NCI-H524 (cell line): ENCODE data around the gene OR1J4.
"Not testable (repeated sequence)": the region's sequence is repeated elsewhere in the genome, so short reads cannot be mapped to it uniquely, and the experiment has no call there.

Source experiments
- DNase-seq, 2 experiments: peaks; one replicate each; lab custom pipeline; 2025; lab: John Stamatoyannopoulos, UW

Gene OR1J4, protein sequence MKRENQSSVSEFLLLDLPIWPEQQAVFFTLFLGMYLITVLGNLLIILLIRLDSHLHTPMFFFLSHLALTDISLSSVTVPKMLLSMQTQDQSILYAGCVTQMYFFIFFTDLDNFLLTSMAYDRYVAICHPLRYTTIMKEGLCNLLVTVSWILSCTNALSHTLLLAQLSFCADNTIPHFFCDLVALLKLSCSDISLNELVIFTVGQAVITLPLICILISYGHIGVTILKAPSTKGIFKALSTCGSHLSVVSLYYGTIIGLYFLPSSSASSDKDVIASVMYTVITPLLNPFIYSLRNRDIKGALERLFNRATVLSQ

DNA sequence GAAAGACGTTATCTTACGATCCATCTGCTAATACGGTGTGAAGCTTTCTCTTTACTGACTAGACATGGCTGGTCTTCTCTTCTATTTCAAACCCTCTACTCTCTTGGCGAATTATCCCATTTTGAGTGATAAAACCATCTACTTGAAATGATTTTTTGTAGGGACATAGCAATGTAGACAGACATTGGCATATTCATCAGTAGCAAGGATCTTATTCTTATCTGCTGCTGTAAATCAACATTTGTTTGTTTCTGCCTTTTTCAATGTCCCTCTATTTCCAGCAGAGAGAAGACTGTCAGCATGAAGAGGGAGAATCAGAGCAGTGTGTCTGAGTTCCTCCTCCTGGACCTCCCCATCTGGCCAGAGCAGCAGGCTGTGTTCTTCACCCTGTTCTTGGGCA is at the start of gene OR1J4:
TSS of gene OR1J4 (plus strand) at position 301 of the 400 bp plus-strand sequence. CDS start at position 301, 0 bp downstream.
- no peak for DNase-seq

DNA sequence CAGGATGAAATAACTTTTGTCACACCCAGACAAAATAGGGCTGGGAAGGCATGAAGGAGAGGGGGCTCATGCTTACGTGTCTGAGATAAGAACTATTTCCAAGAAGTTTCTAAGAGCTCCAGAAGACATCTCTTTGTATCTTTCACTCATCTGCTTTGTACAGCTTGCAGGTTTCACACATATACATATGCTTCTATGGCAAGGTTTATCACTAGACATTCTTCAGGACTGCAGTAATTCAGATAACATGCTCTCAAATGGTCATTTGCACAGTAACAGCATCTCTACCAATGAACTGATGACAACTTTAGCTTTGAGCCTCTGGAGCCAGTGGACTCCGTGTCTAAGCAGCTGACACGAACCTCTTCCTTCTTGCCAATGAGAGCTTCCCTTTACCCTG is 44.4 kb upstream of the OR1J4 start:
- DNase-seq: no peak

DNA sequence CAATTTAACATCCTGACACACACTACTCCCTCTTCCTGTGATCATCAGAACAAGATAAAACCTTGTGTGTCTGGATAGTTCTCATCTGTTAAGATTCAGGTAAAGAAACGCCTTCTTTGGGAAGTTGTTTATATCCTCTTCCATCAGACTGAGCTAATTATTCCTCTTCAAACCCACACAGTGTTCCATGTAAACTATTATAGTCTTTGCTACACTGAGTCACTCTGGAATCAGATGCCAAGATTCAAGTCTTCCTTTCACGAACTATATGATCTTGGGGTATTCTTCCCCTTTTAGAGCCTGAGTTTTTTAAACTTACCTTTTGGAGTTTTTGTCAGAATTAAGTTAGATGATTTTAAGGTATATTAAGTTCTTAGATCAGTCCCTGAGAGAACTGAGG is 43.2 kb upstream of the OR1J4 start:
- no peak for DNase-seq

DNA sequence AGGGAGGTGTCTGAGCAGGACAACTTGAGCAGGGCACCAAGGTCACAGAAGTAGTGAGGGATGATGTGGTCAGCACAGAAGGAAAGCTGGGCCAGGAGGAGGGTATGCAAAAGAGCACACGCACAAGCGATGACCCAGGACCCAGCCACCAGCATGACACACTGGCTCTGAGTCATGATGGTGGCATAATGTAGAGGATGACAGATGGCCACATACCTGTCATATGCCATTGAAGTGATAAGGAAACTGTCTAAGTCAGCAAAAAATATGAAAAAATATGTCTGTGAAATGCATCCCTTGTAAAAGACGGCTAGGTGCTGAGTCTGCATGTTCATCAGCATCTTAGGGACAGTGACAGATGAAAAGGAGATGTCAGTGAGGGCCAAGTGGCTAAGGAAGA is 41.6 kb upstream of the OR1J4 start:
- no peak for DNase-seq

DNA sequence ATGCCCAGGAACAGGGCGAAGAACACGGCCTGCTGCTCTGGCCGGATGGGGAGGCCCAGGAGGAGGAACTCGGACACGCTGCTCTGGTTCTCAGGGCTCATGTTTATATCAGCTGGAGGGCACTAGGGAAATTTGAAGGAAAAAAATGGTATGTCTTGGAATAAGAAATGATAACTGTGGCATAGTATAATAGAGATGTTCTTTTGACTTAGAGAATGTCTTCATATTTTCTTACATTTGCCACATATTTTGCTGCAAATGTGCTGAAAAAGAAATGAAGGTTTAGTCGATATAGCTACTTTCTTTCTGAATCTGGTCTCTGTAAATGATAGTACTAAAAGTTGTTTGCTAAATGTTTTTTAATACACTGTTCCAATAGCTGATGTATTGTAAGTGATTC is 41.1 kb upstream of the OR1J4 start, which contains the start of gene OR1J1:
TSS of gene OR1J1 (minus strand) at position 101 of the 400 bp plus-strand sequence. CDS start at position 101, 0 bp downstream.
- no peak for DNase-seq

DNA sequence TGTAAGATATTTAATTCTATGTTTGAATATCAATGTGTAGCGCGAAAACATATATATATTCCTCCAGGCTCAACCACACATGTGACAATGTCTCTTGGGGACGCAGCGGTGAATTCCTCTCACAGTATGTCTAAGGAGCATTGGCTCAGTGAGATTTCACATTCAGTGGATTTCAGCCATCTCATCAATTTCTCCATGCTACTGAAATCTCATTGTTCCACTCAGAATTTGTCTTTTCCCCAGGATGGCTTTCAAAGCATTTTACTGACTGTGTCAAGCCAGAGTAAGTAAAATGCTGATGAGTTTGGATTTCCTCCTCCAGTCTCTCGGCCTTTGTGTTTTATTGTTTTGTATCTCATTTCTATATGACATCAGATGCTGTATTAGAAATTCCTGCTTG is 39.9 kb upstream of the OR1J4 start:
- no peak for DNase-seq

DNA sequence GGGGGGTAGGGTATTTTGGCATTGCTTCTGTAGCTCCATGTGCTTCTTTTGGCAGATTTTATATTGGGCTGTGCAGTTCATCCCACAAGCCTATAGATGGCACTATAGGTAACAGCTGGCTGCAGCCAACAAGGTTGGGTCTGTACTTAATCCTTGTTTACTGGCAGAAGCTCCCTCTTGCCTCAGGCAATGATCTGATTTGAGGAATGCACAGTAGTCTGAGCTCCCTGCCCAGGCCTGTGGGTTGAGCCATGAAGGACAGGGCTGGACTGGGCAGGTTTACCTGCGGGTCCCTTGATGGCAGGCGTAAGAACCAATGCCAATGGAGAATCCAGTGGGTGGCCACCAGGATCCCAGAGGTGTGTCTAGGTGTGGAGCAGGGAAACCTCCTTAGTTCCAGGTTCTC is 20.1 kb upstream of the OR1J4 start:
- peak; percentile 70 to 87 for DNase-seq

DNA sequence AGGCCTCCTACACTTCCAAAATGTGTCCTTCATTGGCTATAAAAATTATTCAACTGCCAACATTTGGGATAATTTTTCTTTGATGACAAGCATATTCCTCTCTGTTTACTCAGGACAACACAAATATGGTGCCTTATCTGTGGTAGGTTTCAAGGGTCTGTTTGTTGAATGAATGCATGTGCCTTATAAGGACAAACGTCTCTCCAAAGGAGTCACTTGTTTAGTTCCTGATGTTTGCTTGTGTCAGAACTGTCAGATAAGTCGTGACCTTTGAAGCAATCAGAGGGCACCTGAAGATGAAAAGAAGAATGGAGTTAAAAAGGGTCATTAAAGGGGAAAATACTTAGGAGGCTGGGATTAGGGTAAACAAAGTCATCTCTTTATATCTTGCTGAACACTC is 12.0 kb upstream of the OR1J4 start:
- DNase-seq: no peak

DNA sequence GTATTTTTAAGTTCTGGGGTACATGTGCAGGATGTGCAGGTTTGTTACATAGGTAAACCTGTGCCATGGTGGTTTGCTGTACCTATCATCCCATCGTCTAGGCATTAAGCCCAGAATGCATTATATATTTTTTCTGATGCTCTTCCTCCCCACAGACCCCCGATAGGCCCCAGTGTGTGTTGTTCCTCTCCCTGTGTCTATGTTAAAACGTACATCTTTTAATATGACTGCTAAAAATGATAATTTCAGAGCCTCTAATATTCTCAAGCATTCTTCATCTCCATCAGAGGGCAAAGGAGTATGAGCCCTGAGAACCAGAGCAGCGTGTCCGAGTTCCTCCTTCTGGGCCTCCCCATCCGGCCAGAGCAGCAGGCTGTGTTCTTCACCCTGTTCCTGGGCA is 8.4 kb upstream of the OR1J4 start, which contains the start of gene OR1J2:
TSS of gene OR1J2 (plus strand) at position 301 of the 400 bp plus-strand sequence. CDS start at position 301, 0 bp downstream.
- DNase-seq: no peak

DNA sequence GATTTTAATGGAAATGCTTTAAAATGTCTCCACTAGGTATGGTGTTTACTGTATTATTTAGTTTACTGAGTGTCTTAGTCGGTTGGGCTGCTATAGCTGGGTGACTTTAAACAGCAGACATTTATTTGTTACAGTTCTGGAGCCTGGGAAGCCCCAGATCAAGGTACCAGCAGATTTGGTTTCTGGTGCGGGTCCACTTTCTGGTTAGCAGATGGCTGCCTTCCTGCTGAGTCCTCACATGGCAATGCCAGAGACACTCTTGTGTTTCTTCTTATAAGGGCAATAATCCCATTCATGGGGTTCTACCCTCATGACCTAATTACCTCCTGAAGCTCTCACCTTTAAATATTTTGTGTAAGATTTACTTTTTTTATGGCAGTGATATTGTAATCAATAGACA is 715 bp upstream of the OR1J4 start:
- DNase-seq: no peak

DNA sequence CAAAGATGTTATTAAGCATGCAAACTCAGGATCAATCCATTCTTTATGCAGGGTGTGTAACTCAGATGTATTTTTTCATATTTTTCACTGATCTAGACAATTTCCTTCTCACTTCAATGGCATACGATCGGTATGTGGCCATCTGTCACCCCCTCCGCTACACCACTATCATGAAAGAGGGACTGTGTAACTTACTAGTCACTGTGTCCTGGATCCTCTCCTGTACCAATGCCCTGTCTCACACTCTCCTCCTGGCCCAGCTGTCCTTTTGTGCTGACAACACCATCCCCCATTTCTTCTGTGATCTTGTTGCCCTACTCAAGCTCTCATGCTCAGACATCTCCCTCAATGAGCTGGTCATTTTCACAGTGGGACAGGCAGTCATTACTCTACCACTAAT is 435 bp downstream of the OR1J4 start:
- no peak for DNase-seq

DNA sequence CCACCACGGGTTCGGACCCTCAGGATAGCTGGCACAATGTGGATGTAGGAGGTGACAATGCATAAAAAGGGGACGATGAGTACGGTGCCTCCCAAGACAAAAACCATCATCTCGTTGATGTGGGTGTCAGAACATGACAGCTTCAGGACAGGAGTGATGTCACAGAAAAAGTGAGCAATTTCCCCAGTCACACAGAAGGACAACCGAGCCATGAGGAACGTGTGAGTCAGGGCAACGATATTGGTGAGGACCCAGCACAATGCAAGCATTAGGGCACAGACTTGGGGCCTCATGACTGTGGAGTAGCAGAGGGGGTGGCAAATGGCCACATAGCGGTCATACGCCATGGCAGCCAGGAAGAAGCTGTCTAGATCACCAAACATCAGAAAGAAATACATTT is 7.7 kb downstream of the OR1J4 start:
- DNase-seq: no peak

DNA sequence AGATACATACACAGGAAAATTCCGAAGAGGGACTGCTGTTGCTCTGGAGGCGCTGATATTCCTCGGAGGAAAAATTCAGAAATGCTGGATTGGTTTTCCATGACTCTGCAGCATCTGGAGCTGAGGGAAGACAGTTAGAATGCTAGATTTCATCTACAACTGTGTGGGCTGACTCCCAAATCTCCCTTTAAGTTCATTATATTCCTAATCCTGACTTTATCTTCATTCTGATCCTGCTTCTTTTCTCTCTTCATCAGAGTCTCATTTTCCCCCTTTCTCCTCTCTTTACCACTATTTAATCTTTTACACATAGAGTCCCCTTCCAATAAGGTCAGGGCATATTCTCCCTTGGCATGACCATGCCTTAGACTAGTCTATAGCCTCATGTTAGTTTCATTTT is 8.3 kb downstream of the OR1J4 start, which contains the start of gene OR1N1:
TSS of gene OR1N1 (minus strand) at position 101 of the 400 bp plus-strand sequence. CDS start at position 101, 0 bp downstream.
- no peak for DNase-seq

DNA sequence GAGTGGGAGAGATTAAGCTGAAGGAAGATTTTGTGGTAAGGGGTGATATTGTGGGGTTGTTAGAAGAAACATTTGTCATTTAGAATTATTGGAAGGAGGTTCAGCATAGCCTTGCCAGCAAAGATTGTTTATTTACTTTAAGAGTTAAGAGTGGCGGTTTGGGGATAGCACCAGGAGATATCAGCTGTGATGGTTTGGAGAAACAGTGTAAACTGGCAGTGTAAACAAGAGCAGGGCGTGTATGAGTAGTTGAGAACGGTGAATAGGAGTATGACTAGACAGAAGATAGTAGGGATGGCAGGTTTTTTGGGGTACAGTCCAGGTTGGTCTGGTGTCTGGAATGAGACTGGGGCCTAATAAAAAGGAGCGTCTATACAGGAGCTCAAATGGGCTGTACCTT is 12.2 kb downstream of the OR1J4 start:
- DNase-seq: not testable (repeated sequence)

DNA sequence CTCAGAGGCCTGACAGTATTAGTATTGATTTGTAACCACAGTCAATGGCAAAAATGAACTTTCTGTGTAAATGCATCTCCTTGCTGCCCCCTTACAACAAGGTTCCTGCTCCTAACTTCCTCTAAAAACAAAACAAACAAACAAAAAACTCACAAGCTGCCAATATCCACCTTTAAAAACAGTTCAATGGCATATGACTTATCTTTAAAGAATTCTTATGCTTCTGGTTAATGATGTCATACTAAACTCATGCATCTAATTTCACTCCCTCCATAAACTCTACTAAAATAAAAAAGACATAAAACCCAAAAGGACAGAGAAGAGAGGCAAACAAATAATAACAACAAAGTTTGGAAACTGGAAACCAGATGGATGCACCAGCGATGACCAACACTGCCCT is 17.2 kb downstream of the OR1J4 start:
- no peak for DNase-seq

DNA sequence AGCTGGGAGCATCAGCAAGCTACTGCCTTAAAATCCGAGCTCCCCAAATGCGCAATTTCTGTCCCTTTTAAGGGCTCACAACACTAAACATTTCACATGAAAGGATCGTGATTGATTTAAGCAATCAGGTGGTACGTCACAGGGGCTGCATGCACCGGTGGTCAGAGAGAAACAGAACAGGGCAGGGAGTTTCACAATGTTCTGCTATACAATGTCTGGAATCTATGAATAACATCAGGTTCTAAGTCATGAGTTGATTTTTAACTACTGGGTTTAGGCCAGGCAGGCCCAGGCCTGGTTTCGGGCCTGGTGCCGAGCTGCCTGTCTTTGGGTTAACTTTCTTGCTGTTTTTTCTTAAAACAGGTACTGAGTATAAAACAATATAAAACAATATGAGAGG is 18.1 kb downstream of the OR1J4 start:
- not testable (repeated sequence) for DNase-seq

DNA sequence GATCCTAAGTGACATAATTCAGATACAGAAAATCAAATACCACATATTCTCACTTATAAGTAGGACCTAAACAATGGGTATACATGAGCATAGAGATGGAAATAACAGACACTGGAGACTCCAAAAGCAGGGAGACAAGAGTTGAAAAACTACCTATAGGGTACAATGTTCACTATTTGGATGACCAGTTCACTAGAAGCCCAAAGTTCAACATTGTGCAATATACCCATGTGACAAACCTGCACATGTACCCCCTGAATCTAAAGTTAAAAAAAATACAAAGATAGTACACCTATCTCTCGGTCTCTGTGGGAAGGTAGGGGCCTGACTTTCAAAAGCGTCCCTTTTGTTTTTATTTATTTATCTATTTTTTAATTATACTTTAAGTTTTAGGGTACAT is 19.8 kb downstream of the OR1J4 start:
- DNase-seq: no peak

DNA sequence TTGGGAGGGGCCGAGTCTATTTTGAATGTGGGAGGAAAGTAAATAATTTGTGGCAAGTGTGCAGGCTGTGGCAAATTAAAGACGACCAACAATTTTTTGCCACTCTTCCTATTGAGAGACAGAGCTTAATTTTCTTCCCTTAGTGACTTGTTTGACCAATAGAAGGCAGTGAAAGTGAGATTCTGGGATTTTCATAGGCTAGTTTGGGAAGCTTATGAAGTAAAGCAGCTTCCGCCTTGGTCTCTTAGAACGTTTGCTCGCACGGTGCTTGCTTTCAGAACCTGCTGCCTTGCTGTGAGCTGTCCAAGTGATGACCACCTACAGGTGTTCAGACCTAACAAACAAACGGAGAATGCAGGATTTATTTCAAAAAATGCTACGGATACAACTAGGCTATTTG is 27.3 kb downstream of the OR1J4 start:
- DNase-seq: no peak

DNA sequence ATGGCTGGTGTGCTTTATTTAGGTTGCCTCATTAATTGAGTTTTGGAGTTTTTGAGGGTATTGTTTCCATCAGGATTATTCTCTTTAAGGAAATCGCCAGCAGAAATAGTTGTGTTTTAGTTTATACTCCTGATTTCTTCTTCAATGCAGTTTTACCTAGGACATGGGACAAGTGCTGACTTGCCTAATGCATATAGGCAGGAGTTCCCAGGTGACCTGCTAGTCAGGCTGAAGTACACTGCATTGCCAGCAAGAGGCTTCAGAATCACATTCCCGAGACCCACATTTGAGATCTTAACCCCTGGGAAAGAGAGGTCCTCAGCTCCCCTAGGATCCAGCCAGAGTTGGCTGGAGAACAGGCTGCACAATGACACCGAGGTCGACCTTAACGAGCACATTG is 32.4 kb downstream of the OR1J4 start:
- DNase-seq: no peak

DNA sequence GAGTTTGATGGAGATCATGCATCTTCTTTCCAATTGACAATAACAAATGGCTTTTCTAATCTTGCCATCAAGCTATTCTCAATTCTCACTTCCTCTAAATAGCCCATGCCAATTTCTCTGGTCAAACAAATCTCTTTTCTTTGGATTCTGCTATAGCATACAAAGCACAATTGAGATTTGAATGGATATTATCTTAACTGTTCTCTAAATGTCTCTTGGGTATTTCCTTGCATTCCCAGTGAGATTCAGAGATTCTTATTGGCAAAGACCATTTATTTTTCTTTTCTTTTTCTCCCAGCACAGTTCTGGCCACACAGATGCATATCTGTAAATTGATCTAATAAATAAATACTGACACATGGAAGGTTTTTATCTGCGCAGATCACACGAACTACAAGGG is 33.9 kb downstream of the OR1J4 start, which contains the start of gene OR1N2:
TSS of gene OR1N2 (plus strand) at position 301 of the 400 bp plus-strand sequence. CDS start 100 bp downstream, outside the sequence.
- DNase-seq: no peak

DNA sequence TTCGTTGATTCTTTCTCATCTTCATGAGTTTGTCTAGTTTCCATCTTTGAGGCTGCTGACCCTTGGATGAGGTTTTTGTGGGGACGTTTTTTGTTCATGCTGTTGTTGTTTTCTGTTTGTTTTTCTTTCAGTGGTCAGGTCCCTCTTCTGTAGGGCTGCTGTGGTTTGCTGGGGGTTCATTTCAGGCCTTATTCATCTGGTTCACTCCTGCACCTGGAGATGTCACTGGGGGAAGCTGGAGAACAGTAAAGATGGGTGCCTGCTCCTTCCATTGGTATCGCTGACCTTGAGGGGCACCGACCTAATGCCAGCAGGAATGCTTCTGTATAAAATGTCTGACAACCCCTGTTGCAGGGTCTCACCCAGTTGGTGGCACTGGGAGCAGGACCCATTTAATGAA is 42.5 kb downstream of the OR1J4 start:
- no peak for DNase-seq

DNA sequence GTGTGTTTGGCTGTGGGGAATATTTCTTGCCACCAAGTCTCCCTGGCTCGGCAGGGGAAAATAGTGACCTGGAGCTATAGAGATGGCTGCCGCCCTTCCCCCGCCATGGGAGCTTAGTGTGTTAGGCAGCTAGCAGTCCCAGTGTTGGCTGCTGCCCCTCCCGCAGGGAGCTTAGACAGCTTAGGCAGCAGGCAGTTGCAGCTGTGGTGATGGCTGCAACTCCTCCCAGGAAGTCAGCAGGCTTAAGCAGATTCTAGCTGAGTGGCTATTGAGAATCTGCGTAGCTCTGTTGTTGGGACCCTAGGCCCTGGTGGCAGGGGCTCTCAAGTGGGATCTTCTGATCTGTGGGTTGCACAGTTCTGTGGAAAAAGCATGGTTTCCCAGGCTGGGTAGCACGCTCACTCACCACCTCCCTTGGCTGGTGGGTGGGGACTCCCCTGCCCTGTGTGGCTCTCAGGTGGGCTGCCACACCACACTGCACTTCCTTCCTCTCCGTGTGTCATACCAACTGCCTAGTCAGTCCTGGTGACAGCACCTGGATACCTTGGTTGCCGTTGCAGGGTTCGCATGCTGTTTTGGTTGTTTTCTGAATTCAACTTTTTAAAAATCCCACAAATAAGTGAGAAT is 43.3 kb downstream of the OR1J4 start:
- DNase-seq: peak; percentile 14 to 84

DNA sequence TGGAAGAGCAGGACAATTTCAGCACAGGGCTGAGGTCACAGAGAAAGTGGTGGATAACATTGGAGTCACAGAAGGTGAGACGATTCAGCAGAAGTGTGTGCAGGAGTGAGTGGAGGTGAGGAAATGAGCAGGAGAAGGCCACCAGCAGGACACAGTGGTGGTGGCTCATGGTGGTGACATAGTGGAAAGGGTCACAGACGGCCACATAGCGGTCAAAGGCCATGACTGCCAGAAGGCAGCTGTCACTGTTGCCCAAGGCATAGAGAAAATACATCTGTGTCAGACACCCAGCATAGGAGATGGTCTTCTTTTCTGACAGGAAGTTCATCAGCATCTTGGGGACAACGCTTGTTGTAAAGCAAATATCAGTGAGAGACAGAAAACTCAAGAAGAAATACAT is 49.0 kb downstream of the OR1J4 start:
- no peak for DNase-seq
